Measurements from ENCODE around the gene CCZ1.
"Not testable (repeated sequence)": the region's sequence is repeated elsewhere in the genome, so short reads cannot be mapped to it uniquely, and the experiment has no call there.

The CCZ1 gene

DNA sequence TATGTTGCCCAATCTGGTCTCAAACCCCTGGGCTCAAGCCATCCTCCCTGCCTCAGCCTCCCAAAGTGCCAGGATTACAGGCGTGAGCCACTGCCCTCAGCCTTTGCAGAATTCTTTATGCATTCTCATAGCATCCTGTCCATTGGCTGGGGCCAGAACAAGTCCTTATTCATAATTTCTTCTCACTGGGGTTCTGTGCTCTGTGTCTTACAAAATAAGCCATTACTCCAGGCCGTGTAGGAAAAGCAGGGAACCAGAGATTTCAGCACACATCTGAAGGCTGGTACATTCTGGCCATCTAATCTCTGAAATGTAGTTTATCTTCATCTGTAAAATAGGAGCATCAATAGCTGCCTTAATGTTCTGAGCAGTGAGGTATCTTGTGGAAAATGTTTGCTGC is 28.2 kb upstream of the CCZ1 start:
- H3K27ac ChIP-seq: no peak overlapping the region
- TF ChIP-seq CTCF (conservative IDR thresholded peaks at IDR 0.05): no peak

- TF ChIP-seq CTCF (conservative IDR thresholded peaks at IDR 0.05): no peak
- H3K27ac ChIP-seq: no peak overlapping the region
Measured at GRCh38 chr7:5872326-5872725, 26.2 kb upstream of the CCZ1 start.

GRCh38 chr7:5879591-5879990 is 18.9 kb upstream of the CCZ1 start:
- not testable (repeated sequence) for H3K27ac ChIP-seq

- not testable (repeated sequence) for H3K27ac ChIP-seq
Measured at GRCh38 chr7:5880106-5880505, 18.4 kb upstream of the CCZ1 start.

GRCh38 chr7:5884431-5884830 is 14.1 kb upstream of the CCZ1 start:
- not testable (repeated sequence) for H3K27ac ChIP-seq

DNA sequence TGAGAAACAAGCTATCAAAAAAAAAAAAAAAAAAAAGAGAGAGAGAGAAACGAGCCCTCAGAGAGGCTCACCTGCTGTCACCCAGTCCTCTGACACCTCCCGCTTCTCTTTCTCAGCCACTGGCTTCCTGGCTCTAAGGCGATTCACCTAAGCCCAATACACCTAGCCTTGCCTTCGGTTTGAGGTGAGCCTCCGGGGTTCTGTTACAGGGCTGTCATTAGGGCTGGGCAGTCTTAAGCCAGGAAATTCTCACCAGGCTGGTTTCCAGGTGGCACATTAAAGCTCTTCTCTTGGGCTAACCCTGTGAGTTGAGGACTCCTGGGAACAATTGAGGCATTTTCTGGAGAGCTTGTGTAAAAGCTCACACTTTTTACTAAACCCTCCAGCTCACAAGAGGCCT is 10.5 kb upstream of the CCZ1 start:
- H3K27ac ChIP-seq: not testable (repeated sequence)

- H3K27ac ChIP-seq: not testable (repeated sequence)
Measured at GRCh38 chr7:5890244-5890643, 8.3 kb upstream of the CCZ1 start.

DNA sequence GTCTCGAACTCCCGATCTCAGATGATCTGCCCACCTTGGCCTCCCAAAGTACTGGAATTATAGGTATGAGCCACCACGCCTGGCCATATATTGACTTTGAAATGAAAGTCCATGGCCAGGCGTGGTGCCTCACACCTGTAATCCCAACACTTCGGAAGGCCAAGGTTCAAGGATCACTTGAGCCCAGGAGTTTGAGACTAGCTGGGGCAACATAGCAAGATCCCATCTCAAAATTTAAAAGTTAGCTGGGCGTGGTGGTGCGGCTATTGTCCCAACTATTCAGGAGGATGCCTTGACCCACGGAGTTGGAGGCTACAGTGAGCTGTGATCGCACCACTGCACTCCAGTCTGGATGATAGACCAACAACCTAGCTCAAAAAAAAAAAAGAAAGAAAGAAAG is 6.0 kb upstream of the CCZ1 start:
- H3K27ac ChIP-seq: no peak overlapping the region
- TF ChIP-seq CTCF (conservative IDR thresholded peaks at IDR 0.05): no peak

DNA sequence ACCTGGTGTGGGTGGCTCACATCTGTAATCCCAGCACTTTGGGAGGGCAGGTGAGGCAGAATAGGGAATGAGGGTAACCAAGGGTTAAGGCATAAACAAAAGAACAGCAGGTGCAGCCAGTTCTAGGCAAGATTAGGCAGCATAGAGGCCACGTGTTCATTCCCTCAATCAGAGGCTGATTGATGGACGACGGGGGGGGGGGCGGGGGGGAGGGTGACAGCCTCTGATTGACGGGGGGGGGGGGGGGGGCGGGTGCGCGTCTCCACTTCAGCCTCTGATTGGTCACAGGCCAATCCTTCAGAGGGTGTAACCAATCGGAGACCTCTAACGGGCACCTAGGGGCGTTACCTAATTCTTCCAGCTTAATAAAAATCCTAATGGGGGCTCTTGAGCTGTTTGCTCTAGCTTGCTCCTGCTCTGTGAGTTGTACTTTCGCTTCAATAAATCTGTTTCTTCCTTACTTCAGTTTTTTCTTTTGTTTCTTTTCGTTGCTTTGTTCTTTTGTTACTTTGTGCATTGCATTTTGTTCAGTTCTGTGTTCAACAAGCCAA is 1.1 kb upstream of the CCZ1 start:
- H3K27ac ChIP-seq: not testable (repeated sequence)

DNA sequence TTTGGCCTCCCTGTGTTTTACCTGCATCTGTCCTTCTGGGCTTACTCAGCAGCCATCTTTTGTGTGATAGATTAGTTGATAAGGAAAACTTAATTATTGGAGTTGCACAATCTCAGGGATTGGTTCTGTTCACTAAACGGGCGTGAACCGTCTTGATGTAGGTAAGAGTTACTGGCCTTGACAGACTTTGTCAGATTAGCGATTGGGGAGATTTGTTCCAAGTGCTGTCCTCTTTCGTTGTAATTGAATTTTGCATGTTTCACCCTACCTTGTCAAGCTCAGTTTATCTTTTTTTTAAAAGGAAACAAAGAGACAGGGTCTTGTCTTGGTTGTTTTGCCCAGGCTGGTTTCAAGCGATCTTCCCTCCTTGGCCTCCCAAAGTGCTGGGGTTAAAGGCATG is 4.5 kb downstream of the CCZ1 start:
- not testable (repeated sequence) for H3K27ac ChIP-seq

- not testable (repeated sequence) for H3K27ac ChIP-seq
Measured at GRCh38 chr7:5904726-5905125, 6.2 kb downstream of the CCZ1 start.

DNA sequence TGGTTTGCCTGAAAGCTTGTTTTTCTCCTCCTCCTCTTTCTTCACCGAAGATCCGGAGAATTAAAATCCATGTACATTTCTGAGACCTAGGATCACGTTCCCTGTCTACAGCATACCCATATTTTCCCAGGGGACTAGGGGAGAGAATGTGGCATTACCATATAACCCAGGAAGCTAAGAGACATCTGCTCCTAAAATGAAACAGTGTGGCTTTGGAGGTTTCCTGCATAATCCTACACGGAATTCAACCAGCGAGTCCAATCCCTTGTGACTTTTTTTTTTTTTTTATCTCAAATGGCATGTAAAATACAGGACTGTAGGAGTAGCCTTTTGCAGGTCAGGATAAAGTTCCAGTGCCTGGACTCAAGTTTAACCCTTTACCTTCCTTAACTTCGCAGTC is 10.3 kb downstream of the CCZ1 start:
- H3K27ac ChIP-seq: not testable (repeated sequence)

DNA sequence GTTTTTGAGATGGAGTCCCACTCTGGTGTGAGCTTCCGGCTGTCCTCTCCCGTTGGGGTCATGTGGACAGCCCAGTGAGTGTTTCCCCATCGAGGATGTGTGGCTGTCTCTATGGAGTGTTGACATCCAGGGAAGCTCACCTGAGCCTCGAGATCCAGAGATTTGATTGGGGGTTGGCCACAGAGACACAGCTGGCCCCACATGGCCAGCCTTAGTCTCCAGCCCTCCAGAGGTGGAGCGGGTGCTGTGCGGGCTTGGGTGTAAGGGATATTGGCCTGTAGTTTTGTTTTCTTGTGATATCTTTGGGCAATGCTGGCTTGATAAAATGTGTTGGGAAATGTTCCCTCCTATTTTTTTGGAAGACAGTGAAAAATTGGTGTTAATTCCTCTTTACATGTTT is 18.0 kb downstream of the CCZ1 start:
- H3K27ac ChIP-seq: not testable (repeated sequence)

GRCh38 chr7:5924180-5924579 is 25.6 kb downstream of the CCZ1 start:
- H3K27ac ChIP-seq: not testable (repeated sequence)

GRCh38 chr7:5924630-5925029 is 26.1 kb downstream of the CCZ1 start:
- H3K27ac ChIP-seq: not testable (repeated sequence)

DNA sequence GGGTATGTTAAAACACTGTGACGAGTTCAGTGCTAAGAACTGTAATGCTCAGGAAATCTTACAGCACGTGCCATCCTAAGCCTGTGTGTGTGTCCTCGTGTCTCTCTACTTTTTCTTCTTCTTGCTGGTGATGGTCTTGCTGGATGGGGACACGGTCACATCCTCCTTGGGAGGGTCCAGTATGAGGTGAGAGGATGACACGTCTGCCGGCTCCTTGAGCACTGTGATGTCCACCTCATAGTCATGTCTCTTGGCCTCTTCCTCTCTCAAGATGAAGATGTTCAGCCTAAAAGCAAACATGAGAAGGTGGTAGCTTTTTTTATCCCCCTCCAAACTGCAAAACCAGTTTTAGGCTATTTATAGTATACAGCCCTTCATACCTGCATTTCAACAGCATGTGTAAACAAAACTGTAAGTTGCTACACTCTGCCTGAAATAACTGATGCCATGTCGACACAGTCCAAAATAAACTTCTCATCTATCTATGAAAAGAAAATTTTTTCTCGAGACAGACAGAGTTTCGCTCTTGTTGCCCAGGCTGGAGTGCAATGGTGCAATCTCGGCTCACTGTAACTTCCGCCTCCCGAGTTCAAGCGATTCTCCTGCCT is 27.8 kb downstream of the CCZ1 start:
- H3K27ac ChIP-seq: not testable (repeated sequence)

DNA sequence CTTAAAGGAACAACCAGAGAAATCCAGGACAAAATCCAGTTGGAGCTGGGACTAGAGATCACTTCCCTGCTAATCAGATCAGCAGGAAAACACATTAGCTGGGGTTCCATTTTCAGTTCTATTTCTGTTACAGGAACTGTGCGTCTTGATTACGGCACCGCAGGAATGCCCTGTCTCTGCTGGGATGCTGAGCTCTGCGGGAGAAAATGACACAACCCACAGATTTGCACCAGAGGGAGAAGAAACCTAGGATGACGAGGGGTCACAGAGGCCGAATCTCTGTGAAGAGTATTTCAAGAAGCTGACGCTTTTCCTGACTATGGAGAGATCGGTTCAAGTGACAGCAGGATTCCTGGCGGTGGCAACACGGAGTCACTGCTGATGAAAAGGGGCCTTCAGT is 31.8 kb downstream of the CCZ1 start:
- H3K27ac ChIP-seq: not testable (repeated sequence)

DNA sequence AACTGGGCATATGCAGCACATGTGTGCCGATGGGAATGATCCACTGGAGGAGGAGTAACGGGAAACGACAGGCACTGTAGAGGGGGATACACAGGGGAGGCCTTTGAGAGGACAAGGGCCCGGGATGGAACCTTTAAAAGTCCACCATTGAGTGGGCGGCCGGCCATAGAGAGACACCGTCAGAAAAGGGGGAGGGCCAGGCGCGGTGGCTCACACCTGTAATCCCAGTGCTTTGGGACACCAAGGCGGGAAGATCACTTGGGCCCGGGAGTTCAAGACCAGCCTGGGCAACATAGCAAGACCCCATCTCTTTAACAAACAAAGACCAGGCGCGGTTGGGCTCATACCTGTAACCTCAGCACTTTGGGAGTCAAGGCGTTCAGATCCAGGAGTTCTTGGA is 32.7 kb downstream of the CCZ1 start:
- H3K27ac ChIP-seq: not testable (repeated sequence)

GRCh38 chr7:5931905-5932644 is 33.5 kb downstream of the CCZ1 start:
- not testable (repeated sequence) for H3K27ac ChIP-seq
